Keratinocyte (primary cell): ENCODE data around the gene UBA6.

Experiments
- CTCF ChIP-seq, 3 experiments: IDR thresholded peaks in 1 of 3; conservative IDR thresholded peaks in 1 of 3; optimal IDR thresholded peaks in 1 of 3; 2 replicates in 2 of 3; 3 replicates in 1 of 3; pipeline versions ENCODE3 to v1.5.1; 2011; ENCODE audit warnings: low read length in 3 of 3, mild to moderate bottlenecking in 3 of 3, moderate library complexity in 2 of 3, control low read depth in 1 of 3, inconsistent platforms in 1 of 3; ENCODE audit not compliant: insufficient read depth in 2 of 3; ENCODE audit errors: extremely low read depth in 1 of 3
- EZH2 ChIP-seq: IDR thresholded peaks from one replicate; pipeline ENCODE4 v1.6.1; 2012; ENCODE audit warnings: inconsistent platforms, mild to moderate bottlenecking, low read length, moderate library complexity

- TF ChIP-seq CTCF (optimal IDR thresholded peaks at IDR 0.05 in 1 of 3, IDR thresholded peaks at IDR 0.05 in 1 of 3, conservative IDR thresholded peaks at IDR 0.05 in 1 of 3; ENCODE audit: extremely low read depth in 1 of 3, insufficient read depth in 2 of 3, low read length in 3 of 3) = no peak
- no peak for TF ChIP-seq EZH2
Observed at GRCh38 chr4:67682266-67682665, 18.7 kb downstream of the UBA6 start.
